Measurements from ENCODE around the gene EPDR1. TPM values are rescaled to one million over a fixed set of nuclear protein-coding genes. Genes with fewer than 3 reads are reported as not detected.

EPDR1 gene
- total RNA-seq, 6 experiments from 2014 or later = 4.1 to 34.1 (median 13.2) TPM

GRCh38 chr7:37999673-38000072 lies 79.2 kb downstream of the EPDR1 start:
- ATAC-seq = peak in 1 of 4 donors; percentile 13
- H3K27ac ChIP-seq = no peak overlapping the region

GRCh38 chr7:38000272-38000671 lies 79.8 kb downstream of the EPDR1 start:
- Histone ChIP-seq H3K9me3 (no peaks in the 10 kb centered on the region), H3K27me3 (no peaks in the 10 kb centered on the region), H3K4me1 (no peaks in the 10 kb centered on the region), H3K27ac (no peak overlapping the region), H3K4me3 (no peak overlapping the region), H3K36me3 (no peaks in the 10 kb centered on the region)
- 26% methylated on average over 3 of the region's 3 CpGs for WGBS (ENCODE audit: insufficient coverage, low coverage, low lambda C conversion rate, missing lambda C conversion rate)
- intact Hi-C loops (cut with DNase I) = no loop called here
- DNase-seq = no peak
- no peak for ATAC-seq
- TF ChIP-seq POLR2A (IDR thresholded peaks at IDR 0.05) = no peak
- no peak for TF ChIP-seq CTCF (IDR thresholded peaks at IDR 0.05)

More at GRCh38 chr7:37999673-38000072, 79.2 kb downstream of the EPDR1 start:
- Histone ChIP-seq H3K36me3 (no peaks in the 10 kb centered on the region), H3K9me3 (no peaks in the 10 kb centered on the region), H3K4me1 (no peaks in the 10 kb centered on the region), H3K4me3 (no peak overlapping the region), H3K27me3 (no peaks in the 10 kb centered on the region)
- DNase-seq = no peak
- TF ChIP-seq CTCF (IDR thresholded peaks at IDR 0.05) = no peak
- no peak for TF ChIP-seq POLR2A (IDR thresholded peaks at IDR 0.05)
- intact Hi-C loops (cut with DNase I) = no loop called here
- WGBS (ENCODE audit: insufficient coverage, low coverage, low lambda C conversion rate, missing lambda C conversion rate) = 52% methylated on average over 2 of the region's 3 CpGs

Other genes with a start within 250 kb of the EPDR1 start
- under 1 TPM in 2 of 6 experiments, not detected in 4; 0.51 to 0.60 TPM for gene GPR141, start 236.9 kb upstream of the EPDR1 start, total RNA-seq
- under 1 TPM in 1 of 6 experiments, not detected in 5; 0.53 TPM for gene NME8, start 72.0 kb upstream of the EPDR1 start, total RNA-seq
- gene SFRP4, start 3.8 kb upstream of the EPDR1 start, total RNA-seq = under 1 TPM in 5 of 6 experiments, not detected in 1; 0.15 to 0.46 (median 0.37) TPM